Measurements from ENCODE around the gene PACRG.

DNA sequence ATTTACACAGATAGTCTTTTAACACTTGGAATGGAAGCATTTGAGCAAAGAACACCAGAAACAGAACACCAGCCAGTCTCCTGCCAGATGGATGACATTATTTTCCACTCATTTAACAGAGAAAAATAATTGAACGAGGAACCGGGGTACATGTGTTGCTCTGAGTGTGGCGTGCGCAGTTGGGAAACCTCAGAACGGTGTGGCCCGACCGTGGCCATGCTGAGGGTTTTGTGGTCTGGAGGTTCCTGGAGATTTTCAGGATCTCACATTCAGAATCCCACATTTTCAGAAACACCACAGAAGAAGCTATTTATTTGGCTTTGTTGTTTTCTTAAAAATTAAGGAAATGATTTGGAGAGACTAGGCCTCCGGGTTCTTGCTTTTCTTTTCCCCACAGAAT, 559.9 kb downstream of the PACRG start:
- no peak for TF ChIP-seq NFIC (IDR thresholded peaks at IDR 0.05)
- TF ChIP-seq, protein P1, sequence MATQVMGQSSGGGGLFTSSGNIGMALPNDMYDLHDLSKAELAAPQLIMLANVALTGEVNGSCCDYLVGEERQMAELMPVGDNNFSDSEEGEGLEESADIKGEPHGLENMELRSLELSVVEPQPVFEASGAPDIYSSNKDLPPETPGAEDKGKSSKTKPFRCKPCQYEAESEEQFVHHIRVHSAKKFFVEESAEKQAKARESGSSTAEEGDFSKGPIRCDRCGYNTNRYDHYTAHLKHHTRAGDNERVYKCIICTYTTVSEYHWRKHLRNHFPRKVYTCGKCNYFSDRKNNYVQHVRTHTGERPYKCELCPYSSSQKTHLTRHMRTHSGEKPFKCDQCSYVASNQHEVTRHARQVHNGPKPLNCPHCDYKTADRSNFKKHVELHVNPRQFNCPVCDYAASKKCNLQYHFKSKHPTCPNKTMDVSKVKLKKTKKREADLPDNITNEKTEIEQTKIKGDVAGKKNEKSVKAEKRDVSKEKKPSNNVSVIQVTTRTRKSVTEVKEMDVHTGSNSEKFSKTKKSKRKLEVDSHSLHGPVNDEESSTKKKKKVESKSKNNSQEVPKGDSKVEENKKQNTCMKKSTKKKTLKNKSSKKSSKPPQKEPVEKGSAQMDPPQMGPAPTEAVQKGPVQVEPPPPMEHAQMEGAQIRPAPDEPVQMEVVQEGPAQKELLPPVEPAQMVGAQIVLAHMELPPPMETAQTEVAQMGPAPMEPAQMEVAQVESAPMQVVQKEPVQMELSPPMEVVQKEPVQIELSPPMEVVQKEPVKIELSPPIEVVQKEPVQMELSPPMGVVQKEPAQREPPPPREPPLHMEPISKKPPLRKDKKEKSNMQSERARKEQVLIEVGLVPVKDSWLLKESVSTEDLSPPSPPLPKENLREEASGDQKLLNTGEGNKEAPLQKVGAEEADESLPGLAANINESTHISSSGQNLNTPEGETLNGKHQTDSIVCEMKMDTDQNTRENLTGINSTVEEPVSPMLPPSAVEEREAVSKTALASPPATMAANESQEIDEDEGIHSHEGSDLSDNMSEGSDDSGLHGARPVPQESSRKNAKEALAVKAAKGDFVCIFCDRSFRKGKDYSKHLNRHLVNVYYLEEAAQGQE (IDR thresholded peaks at IDR 0.05; ENCODE audit: low read depth), result no peak
- TF ChIP-seq, protein P2, sequence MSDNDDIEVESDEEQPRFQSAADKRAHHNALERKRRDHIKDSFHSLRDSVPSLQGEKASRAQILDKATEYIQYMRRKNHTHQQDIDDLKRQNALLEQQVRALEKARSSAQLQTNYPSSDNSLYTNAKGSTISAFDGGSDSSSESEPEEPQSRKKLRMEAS (IDR thresholded peaks at IDR 0.05), result no peak
- no peak for TF ChIP-seq RAD21 (IDR thresholded peaks at IDR 0.05; ENCODE audit: low read depth)

Measured in Ishikawa (cell line).